Stimulated activated CD8-positive, alpha-beta memory T cell treated with anti-CD3 and anti-CD28 coated beads, Interleukin-4, amount 100 ng/mL, for 48 hours (primary cell): ENCODE measurements around the gene FBXL3.
"Not testable (repeated sequence)": the region's sequence is repeated elsewhere in the genome, so short reads cannot be mapped to it uniquely, and the experiment has no call there.

ENCODE experiments used
- DNase-seq: peaks from one replicate; pipeline ENCODE4 v3.0.0-alpha.2; 2020

The FBXL3 gene

GRCh38 chr13:76982061-76982460, 44.9 kb downstream of the FBXL3 start:
- DNase-seq = no peak

GRCh38 chr13:76980075-76980718, 46.8 kb downstream of the FBXL3 start:
- DNase-seq = peak; percentile 96

- no peak for DNase-seq
Observed at GRCh38 chr13:76976929-76977328, 50.0 kb downstream of the FBXL3 start.

- DNase-seq = no peak
Observed at GRCh38 chr13:76976490-76976889, 50.5 kb downstream of the FBXL3 start.

GRCh38 chr13:76975863-76976262, 51.1 kb downstream of the FBXL3 start:
- no peak for DNase-seq

GRCh38 chr13:76974618-76974975, 52.4 kb downstream of the FBXL3 start:
- DNase-seq = no peak

GRCh38 chr13:76973920-76974617, 52.9 kb downstream of the FBXL3 start:
- no peak for DNase-seq

GRCh38 chr13:76971851-76972829, 54.8 kb downstream of the FBXL3 start:
- DNase-seq = no peak

- no peak for DNase-seq
Observed at GRCh38 chr13:76971215-76971614, 55.7 kb downstream of the FBXL3 start.

- DNase-seq = no peak
Observed at GRCh38 chr13:76969488-76970365, 57.2 kb downstream of the FBXL3 start.

- DNase-seq = no peak
Observed at GRCh38 chr13:76968041-76968440, 58.9 kb downstream of the FBXL3 start.

GRCh38 chr13:76967031-76967430, 59.9 kb downstream of the FBXL3 start:
- no peak for DNase-seq

- no peak for DNase-seq
Observed at GRCh38 chr13:76965759-76966421, 61.1 kb downstream of the FBXL3 start.

GRCh38 chr13:76959734-76960133, 67.2 kb downstream of the FBXL3 start:
- DNase-seq = not testable (repeated sequence)

- no peak for DNase-seq
Observed at GRCh38 chr13:76958841-76959432, 68.0 kb downstream of the FBXL3 start.

- no peak for DNase-seq
Observed at GRCh38 chr13:76955661-76956060, 71.3 kb downstream of the FBXL3 start.
